Measurements from ENCODE around the gene NEK9.
A peak's percentile ranks its signal among the peaks of the same experiment; 100 is the strongest.

NEK9 gene

DNA sequence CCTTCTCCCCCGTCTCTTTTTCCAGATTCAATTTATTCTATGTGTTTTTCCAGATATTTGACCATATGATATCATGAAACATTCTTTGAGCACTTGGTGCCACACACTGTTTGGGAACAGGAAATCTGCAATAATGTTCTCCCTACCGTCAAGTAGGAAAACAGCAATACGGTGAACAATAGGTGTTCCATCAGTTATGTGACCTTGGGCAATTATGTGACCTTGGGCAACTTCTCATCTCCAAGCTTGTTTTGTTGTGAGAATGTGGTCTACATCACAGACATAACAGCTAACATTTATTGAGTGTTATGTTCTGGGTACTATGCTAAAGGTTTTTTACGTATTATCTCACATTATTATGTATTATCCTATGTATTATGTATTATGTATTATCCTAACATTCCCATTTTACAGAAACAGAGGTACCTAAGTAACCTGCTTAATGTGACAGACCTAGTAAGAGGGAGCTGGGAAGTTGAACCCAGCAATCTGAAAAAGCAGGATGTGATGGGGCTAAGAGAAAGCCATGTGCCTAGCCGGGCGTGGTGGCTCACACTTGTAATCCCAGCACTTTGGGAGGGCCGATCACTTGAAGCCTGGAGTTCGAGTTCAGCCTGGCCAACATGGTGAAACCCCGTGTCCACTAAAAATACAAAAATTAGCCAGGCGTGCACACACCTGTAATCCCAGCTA lies 1.2 kb upstream of the NEK9 start:
- DNase-seq (ENCODE audit: low read depth) = no peak
- peak overlapping the region; percentile 61 for H3K4me3 ChIP-seq (ENCODE audit: low read length)
- TF ChIP-seq, protein P1, sequence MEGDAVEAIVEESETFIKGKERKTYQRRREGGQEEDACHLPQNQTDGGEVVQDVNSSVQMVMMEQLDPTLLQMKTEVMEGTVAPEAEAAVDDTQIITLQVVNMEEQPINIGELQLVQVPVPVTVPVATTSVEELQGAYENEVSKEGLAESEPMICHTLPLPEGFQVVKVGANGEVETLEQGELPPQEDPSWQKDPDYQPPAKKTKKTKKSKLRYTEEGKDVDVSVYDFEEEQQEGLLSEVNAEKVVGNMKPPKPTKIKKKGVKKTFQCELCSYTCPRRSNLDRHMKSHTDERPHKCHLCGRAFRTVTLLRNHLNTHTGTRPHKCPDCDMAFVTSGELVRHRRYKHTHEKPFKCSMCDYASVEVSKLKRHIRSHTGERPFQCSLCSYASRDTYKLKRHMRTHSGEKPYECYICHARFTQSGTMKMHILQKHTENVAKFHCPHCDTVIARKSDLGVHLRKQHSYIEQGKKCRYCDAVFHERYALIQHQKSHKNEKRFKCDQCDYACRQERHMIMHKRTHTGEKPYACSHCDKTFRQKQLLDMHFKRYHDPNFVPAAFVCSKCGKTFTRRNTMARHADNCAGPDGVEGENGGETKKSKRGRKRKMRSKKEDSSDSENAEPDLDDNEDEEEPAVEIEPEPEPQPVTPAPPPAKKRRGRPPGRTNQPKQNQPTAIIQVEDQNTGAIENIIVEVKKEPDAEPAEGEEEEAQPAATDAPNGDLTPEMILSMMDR (IDR thresholded peaks at IDR 0.05; ENCODE audit: insufficient read depth, low read depth, low read length, missing control alignments) = no peak

DNA sequence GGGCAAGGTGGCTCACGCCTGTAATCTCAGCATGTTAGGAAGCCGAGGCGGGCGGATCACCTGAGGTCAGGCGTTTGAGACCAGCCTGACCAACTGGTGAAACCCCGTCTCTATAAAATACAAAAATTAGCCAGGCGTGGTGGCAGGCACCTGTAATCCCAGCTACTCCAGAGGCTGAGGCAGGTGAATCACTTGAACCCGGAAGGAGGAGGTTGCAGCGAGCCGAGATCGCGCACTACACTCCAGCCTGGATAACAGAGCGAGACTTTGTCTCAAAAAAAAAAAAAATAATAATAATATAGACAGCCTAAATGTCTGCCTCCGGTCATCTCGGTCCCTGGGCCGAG lies 599 bp upstream of the NEK9 start:
- H3K4me3 ChIP-seq (ENCODE audit: low read length) = peak overlapping the region; percentile 61
- peak; percentile 38 for DNase-seq (ENCODE audit: low read depth)

DNA sequence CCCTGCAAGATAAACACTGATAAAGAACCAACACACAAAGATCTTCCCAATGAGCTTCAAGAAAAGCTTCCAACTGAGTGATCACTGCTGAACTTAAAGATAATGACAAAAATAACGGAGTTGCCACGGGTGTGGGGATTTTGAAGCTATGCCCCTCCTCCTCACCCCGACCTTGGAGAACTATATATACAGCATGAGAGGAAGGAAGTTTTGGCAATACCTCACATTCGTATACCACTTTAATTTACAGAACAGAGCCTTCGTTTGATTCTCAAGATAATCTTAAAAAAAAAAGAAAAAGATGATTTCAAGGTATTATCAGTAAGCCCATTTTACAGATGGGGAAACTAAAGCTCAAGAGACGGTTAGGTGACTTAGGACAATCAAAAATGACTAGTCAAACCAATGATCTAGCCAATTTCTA lies 715 bp downstream of the NEK9 start:
- TF ChIP-seq, protein P1 (IDR thresholded peaks at IDR 0.05; ENCODE audit: insufficient read depth, low read depth, low read length, missing control alignments) = no peak
- no peak for DNase-seq (ENCODE audit: low read depth)
- H3K4me3 ChIP-seq (ENCODE audit: low read length) = peak overlapping the region; percentile 61

DNA sequence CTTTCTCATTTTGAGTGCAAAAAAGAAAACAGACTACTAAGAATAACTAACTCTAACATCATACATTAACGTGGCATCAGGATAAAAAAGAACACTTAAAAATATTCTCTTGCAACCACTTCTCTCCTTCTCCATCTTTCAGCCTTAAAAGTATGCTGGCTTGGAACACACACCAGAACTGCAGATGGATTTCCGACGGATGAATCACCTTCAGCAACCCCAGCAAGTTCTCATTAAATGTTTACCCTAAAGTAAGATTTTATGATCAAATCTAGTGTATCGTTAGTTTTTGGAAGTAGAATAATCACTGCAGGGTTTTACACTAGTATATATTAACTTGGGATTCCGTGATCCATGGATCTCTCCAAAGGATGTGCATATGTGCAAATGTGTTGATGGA lies 1.2 kb downstream of the NEK9 start:
- peak overlapping the region; percentile 61 for H3K4me3 ChIP-seq (ENCODE audit: low read length)
- TF ChIP-seq, protein P1 (IDR thresholded peaks at IDR 0.05; ENCODE audit: insufficient read depth, low read depth, low read length, missing control alignments) = no peak
- DNase-seq (ENCODE audit: low read depth) = peak; percentile 54

DNA sequence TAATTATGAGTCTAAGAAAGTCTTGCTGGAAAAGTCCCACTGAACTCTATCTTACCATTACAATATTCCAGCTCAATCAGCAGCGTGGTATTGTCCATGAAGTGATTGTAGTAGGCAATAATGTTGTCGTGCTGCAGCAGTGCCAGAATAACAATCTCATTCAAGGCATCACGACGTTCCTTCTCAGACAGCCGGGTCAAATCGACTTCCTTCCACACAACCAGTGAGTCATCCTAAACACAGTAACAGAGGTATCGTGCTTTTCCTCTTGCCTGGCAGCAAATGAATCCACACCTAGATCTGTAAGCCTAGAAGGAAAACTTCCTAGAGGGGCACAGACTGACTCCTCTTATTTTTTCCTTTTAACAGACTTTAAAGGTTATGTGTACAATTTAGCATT lies 2.9 kb downstream of the NEK9 start:
- no peak overlapping the region for H3K4me3 ChIP-seq (ENCODE audit: low read length)
- TF ChIP-seq, protein P1 (IDR thresholded peaks at IDR 0.05; ENCODE audit: insufficient read depth, low read depth, low read length, missing control alignments) = no peak
- peak; percentile 86 for DNase-seq (ENCODE audit: low read depth)

DNA sequence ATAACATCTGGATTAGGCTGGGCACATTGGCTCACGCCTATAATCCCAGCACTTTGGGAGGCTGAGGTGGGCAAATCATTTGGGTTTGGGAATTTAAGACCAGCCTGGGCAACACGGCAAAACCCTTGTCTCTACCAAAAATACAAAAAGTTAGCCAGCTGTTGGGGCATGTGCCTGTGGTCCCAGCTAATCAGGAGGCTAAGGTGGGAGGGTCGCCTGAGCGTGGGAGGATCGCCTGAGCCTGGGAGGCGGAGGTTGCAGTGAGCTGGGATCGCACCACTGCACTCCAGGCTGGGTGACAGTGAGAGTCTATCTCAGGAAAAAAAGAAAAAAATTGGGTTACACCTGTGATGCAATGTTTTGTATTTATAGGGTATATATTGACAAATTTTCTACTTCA lies 5.3 kb downstream of the NEK9 start:
- DNase-seq (ENCODE audit: low read depth) = no peak
- TF ChIP-seq, protein P1 (IDR thresholded peaks at IDR 0.05; ENCODE audit: insufficient read depth, low read depth, low read length, missing control alignments) = no peak
- no peak overlapping the region for H3K4me3 ChIP-seq (ENCODE audit: low read length)

DNA sequence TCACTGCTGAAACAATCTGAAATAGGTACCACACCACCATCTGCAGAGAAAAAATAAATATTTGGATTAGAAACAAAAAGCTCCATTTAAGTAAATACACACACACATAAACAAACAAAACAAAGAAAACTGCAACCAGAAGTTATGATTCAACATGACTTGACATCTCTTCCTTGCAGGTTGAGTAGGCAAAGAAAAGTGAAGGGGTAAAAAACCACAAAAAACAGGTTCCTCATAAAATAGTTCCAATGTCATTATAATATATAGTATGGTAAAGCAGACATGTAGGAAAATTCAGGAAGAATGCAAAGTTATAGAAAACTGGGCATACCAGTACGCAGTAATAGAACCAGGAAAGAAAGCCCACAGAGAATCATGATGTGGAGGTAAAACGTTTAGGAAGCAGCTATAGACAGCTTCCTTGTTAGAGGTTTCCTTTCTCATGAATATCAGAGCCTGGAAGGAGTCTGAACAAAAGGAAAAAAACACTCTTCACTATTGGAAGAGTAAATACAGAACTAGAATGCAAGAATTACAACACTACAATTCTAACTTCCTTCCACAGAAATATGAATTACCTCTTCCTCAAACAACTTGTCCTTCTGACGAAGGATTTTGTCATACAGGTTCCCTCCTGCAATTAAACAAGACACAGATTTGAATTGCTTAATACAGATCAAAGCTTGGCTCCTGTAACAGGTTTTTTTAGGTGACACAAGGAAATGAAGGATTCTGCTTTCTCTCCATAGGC lies 6.1 kb downstream of the NEK9 start:
- TF ChIP-seq, protein P1 (IDR thresholded peaks at IDR 0.05; ENCODE audit: insufficient read depth, low read depth, low read length, missing control alignments) = no peak
- DNase-seq (ENCODE audit: low read depth) = peak; percentile 34
- no peak overlapping the region for H3K4me3 ChIP-seq (ENCODE audit: low read length)

Measured in epithelial cell of esophagus (primary cell).